Adrenal gland (tissue), 5 donors: ENCODE results near the gene NISCH.

Experiments
- CTCF ChIP-seq, 6 experiments: fragments of 450-650 bp in 4 of 6; fragments of 200-600 bp in 2 of 6; sonication (generic) in 1 of 6; IDR thresholded peaks; 1 replicate in 5 of 6; 2 replicates in 1 of 6; pipeline versions ENCODE4 v1.5.1 to v1.8.0; 2016 to 2021; ENCODE audit warnings: antibody characterized with exemption in 6 of 6, mild to moderate bottlenecking in 2 of 6, moderate library complexity in 1 of 6
- POLR2A ChIP-seq, 2 donors: fragments of 450-650 bp; IDR thresholded peaks; one replicate each; pipeline ENCODE4 v1.6.1; 2017; ENCODE audit warnings: antibody characterized with exemption in 2 of 2, mild to moderate bottlenecking in 2 of 2, moderate library complexity in 1 of 2
- donor health status: DM: no; HTN: no; CAD: no.

GRCh38 chr3:52498137-52499054 is 43.0 kb downstream of the NISCH start:
- TF ChIP-seq CTCF (IDR thresholded peaks at IDR 0.05) (no peak), POLR2A (IDR thresholded peaks at IDR 0.05) (no peak)
